Hepatocyte (in vitro differentiated cells): ENCODE measurements around the gene FLII.

Experiments
- EZH2 ChIP-seq: fragments of 200-600 bp; sonication (generic); IDR thresholded peaks from 2 replicates; pipeline ENCODE4 v1.6.1; 2016; ENCODE audit warnings: antibody characterized with exemption, mild to moderate bottlenecking, borderline replicate concordance
- TF ChIP-seq, protein P1 (sequence below): fragments of 200-600 bp; sonication (generic); IDR thresholded peaks from 2 replicates; pipeline ENCODE4 v1.5.1; 2016; ENCODE audit warnings: antibody characterized with exemption, mild to moderate bottlenecking; ENCODE audit not compliant: poor library complexity

DNA sequence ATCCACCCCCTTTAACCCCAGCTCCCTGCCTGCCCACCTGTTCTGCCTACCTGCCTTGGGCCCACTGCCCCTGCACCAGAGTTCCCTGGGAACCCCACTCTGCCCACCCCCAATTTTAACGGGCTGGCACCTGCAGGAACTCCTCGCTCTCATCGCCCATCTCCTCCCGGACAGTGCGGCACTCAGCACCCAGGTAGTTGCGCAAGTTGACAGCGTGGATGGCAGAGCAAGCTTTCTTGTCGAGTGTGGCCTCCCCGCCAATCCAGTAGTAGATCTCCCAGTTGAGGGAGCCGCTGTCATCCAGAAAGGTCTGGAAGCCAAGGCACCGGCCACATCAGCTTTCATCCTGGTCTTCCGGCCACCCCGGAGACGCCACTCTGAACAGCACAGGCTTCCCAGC is 7.8 kb downstream of the FLII start:
- TF ChIP-seq, protein P1, sequence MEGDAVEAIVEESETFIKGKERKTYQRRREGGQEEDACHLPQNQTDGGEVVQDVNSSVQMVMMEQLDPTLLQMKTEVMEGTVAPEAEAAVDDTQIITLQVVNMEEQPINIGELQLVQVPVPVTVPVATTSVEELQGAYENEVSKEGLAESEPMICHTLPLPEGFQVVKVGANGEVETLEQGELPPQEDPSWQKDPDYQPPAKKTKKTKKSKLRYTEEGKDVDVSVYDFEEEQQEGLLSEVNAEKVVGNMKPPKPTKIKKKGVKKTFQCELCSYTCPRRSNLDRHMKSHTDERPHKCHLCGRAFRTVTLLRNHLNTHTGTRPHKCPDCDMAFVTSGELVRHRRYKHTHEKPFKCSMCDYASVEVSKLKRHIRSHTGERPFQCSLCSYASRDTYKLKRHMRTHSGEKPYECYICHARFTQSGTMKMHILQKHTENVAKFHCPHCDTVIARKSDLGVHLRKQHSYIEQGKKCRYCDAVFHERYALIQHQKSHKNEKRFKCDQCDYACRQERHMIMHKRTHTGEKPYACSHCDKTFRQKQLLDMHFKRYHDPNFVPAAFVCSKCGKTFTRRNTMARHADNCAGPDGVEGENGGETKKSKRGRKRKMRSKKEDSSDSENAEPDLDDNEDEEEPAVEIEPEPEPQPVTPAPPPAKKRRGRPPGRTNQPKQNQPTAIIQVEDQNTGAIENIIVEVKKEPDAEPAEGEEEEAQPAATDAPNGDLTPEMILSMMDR, result no peak
- no peak for TF ChIP-seq EZH2
